CD4-positive, alpha-beta T cell (primary cell): Measurements from ENCODE around the gene SERPINE3. TPM values are rescaled to one million over a fixed set of nuclear protein-coding genes. Genes with fewer than 3 reads are reported as not detected.

Experiments used
- ATAC-seq: fragments of 200-7000 bp; cut with Tn5 transposase; one replicate; pipeline ENCODE4 v1.10.0; 2022; ENCODE audit warnings: mild to moderate bottlenecking; ENCODE audit not compliant: poor library complexity
- CTCF ChIA-PET: fragments of 350-600 bp; sonication (Branson Sonifier 250); formaldehyde crosslinking; loops from one replicate; lab custom pipeline; 2021; ENCODE audit warnings: antibody characterized with exemption, inconsistent platforms; lab: Charles Lee
- POLR2A ChIA-PET: fragments of 350-600 bp; sonication (Branson Sonifier 250); formaldehyde crosslinking; loops from one replicate; lab custom pipeline; 2021; ENCODE audit warnings: antibody characterized with exemption, inconsistent platforms; lab: Charles Lee
- DNase-seq, 14 experiments: peaks; one replicate each; pipeline ENCODE4 v3.0.0-alpha.2; 2013 to 2020; ENCODE audit warnings: mixed read lengths in 2 of 14
- H3K27ac ChIP-seq, 2 donors: one replicate each; pipeline versions ENCODE4 v1.5.1 to v1.7.0; 2013; ENCODE audit warnings: low read length in 2 of 2, low read depth in 1 of 2, mild to moderate bottlenecking in 1 of 2
- H3K27me3 ChIP-seq, 2 experiments: 1 replicate in 1 of 2; 2 replicates in 1 of 2; pipeline versions ENCODE4 v1.6.1 to v1.7.0; 2013; ENCODE audit warnings: low read length in 2 of 2, control low read depth in 1 of 2, mild to moderate bottlenecking in 1 of 2, moderate library complexity in 1 of 2; ENCODE audit not compliant: insufficient read depth in 2 of 2, control insufficient read depth in 1 of 2
- H3K36me3 ChIP-seq: one replicate; pipeline ENCODE4 v1.6.1; 2013; ENCODE audit warnings: low read length, control low read depth; ENCODE audit not compliant: insufficient read depth
- H3K4me1 ChIP-seq: one replicate; pipeline ENCODE4 v1.6.1; 2013; ENCODE audit warnings: low read length, control low read depth; ENCODE audit not compliant: insufficient read depth
- H3K4me3 ChIP-seq: one replicate; pipeline ENCODE4 v1.5.1; 2013; ENCODE audit warnings: mild to moderate bottlenecking, low read length, moderate library complexity
- H3K9me3 ChIP-seq, 2 experiments: 1 replicate in 1 of 2; 2 replicates in 1 of 2; pipeline versions ENCODE4 v1.6.1 to v1.7.0; 2013; ENCODE audit warnings: low read length in 2 of 2, mild to moderate bottlenecking in 2 of 2, control low read depth in 1 of 2, moderate library complexity in 1 of 2; ENCODE audit not compliant: control insufficient read depth in 1 of 2, insufficient read depth in 1 of 2
- H3K27ac Mint-ChIP-seq: one replicate; pipeline ENCODE4 v1.8.0; 2020; ENCODE audit warnings: mixed read lengths
- H3K27me3 Mint-ChIP-seq: one replicate; pipeline ENCODE4 v1.8.0; 2021; ENCODE audit warnings: mixed read lengths
- H3K36me3 Mint-ChIP-seq: one replicate; pipeline ENCODE4 v1.8.0; 2021; ENCODE audit warnings: low read depth, mixed read lengths
- H3K4me1 Mint-ChIP-seq: one replicate; pipeline ENCODE4 v1.8.0; 2021; ENCODE audit warnings: low read depth, mixed read lengths
- H3K4me3 Mint-ChIP-seq: one replicate; pipeline ENCODE4 v1.8.0; 2020; ENCODE audit warnings: mild to moderate bottlenecking, mixed read lengths
- H3K9me3 Mint-ChIP-seq: one replicate; pipeline ENCODE4 v1.8.0; 2020; ENCODE audit warnings: mixed read lengths
- CTCF ChIP-seq: fragments of 200-600 bp; IDR thresholded peaks from one replicate; pipeline ENCODE4 v1.8.0; 2022; ENCODE audit warnings: antibody characterized with exemption, mild to moderate bottlenecking
- intact Hi-C, 2 experiments: fragments of 100-400 bp; cut with DNase I in 1 of 2; cut with micrococcal nuclease in 1 of 2; formaldehyde crosslinking; loops; one replicate each; pipeline versions ENCODE4 v1.15.1 to v1.9.0; 2023 to 2025; cut with DNase I, micrococcal nuclease
- total RNA-seq, 174 experiments: library from RNA in 2 of 174; stranded (reverse) in 2 of 174; gene quantifications; one replicate each; pipeline ENCODE4 v1.2.3 and lab custom pipeline; 2021 to 2026

Gene SERPINE3
- total RNA-seq, 2 experiments from 2014 or later, result not detected

- Mint-ChIP-seq H3K27ac (no peak overlapping the region), H3K4me1 (no peaks in the 10 kb centered on the region), H3K9me3 (no peaks in the 10 kb centered on the region), H3K27me3 (no peaks in the 10 kb centered on the region), H3K4me3 (no peak overlapping the region), H3K36me3 (peaks cover 36% of the 10 kb centered on the region)
- Histone ChIP-seq H3K36me3 (peaks cover 13% of the 10 kb centered on the region), H3K9me3 (no peaks in the 10 kb centered on the region), H3K4me1 (no peaks in the 10 kb centered on the region), H3K27me3 (no peaks in the 10 kb centered on the region), H3K4me3 (no peak overlapping the region), H3K27ac (no peak overlapping the region)
- no peak for TF ChIP-seq CTCF
- no peak for DNase-seq
- intact Hi-C loops, result no loop called here
- CTCF ChIA-PET, result no interaction called here
- POLR2A ChIA-PET, result no interaction called here
- no peak for ATAC-seq
These were observed 21.0 kb downstream of the SERPINE3 start for GRCh38 chr13:51360489-51360888.

GRCh38 chr13:51361106-51361505, 21.6 kb downstream of the SERPINE3 start:
- Histone ChIP-seq H3K27ac (no peak overlapping the region), H3K4me1 (no peaks in the 10 kb centered on the region), H3K36me3 (peaks cover 19% of the 10 kb centered on the region), H3K4me3 (no peak overlapping the region), H3K9me3 (no peaks in the 10 kb centered on the region), H3K27me3 (no peaks in the 10 kb centered on the region)
- no peaks in the 10 kb centered on the region for H3K9me3 Mint-ChIP-seq
- peaks cover 42% of the 10 kb centered on the region for H3K36me3 Mint-ChIP-seq
- DNase-seq (no peak), ATAC-seq (no peak)
- H3K4me1 Mint-ChIP-seq, result no peaks in the 10 kb centered on the region
- H3K27me3 Mint-ChIP-seq, result no peaks in the 10 kb centered on the region
- intact Hi-C loops, result no loop called here
- POLR2A ChIA-PET, result no interaction called here
- H3K4me3 Mint-ChIP-seq, result no peak overlapping the region
- CTCF ChIA-PET, result no interaction called here
- no peak overlapping the region for H3K27ac Mint-ChIP-seq
- TF ChIP-seq CTCF, result no peak

- Mint-ChIP-seq H3K9me3 (no peaks in the 10 kb centered on the region), H3K36me3 (peaks cover 53% of the 10 kb centered on the region)
- POLR2A ChIA-PET, result no interaction called here
These were observed 24.1 kb downstream of the SERPINE3 start for GRCh38 chr13:51363625-51364024.

More at GRCh38 chr13:51363625-51364024, 24.1 kb downstream of the SERPINE3 start:
- Mint-ChIP-seq H3K27ac (no peak overlapping the region), H3K4me1 (no peaks in the 10 kb centered on the region), H3K27me3 (no peaks in the 10 kb centered on the region), H3K4me3 (no peak overlapping the region)
- Histone ChIP-seq H3K4me1 (no peaks in the 10 kb centered on the region), H3K36me3 (peaks cover 43% of the 10 kb centered on the region), H3K4me3 (no peak overlapping the region), H3K27ac (no peak overlapping the region), H3K27me3 (no peaks in the 10 kb centered on the region), H3K9me3 (no peaks in the 10 kb centered on the region)
- CTCF ChIA-PET, result no interaction called here
- intact Hi-C loops, result no loop called here
- ATAC-seq (no peak), DNase-seq (no peak)
- no peak for TF ChIP-seq CTCF
